ENCODE measurements around the gene SEC11A.
A peak's percentile ranks its signal among the peaks of the same experiment; 100 is the strongest.

SEC11A gene

DNA sequence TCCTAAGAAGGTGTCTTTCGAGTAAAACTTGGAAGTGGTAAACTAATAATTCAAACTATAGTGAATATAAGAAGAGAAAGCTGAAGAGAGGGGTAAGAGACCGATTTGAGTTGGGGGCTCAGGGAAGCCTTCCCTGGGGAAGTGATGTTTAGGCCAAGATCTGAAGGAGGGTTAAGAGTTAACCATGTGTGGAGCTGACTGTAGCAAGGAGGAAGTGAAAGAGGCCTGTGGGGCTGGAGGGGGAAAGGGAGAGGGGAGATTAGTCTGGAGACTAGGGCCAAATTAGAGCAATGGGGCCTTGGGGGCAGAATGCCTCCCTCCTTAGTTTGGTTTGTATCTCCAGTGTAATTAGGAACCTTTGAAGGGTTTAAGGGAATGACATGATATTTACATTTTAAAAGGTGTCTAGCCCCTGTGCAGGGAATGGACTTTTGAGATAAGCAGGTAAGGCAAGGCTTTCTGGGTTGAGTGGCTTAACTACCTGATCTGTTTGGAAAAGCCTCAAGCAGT, 34.7 kb upstream of the SEC11A start:
- Histone ChIP-seq H3K4me1 (ENCODE audit: control extremely low read depth in 1 of 4, control insufficient read depth in 4 of 4, insufficient read depth in 4 of 4, low read length in 3 of 4) (peaks cover 20 to 48% (median 34%) of the 10 kb centered on the region in 4 experiments), H3K27me3 (replicated peaks in 2 of 5; ENCODE audit: control insufficient read depth in 4 of 5, insufficient read depth in 5 of 5, low read length in 4 of 5) (no peaks in the 10 kb centered on the region), H3K4me3 (ENCODE audit: control insufficient read depth in 1 of 7, extremely low read depth in 1 of 7, insufficient read depth in 4 of 7, low read depth in 2 of 7, low read length in 6 of 7) (peak overlapping the region in 6 of 7 experiments; percentile 13 to 91 (median 51)), H3K27ac (ENCODE audit: insufficient read depth in 1 of 2, low read depth in 1 of 2, low read length in 2 of 2, poor library complexity in 1 of 2, severe bottlenecking in 2 of 2) (peak overlapping the region; percentile 40 to 79), H3K36me3 (ENCODE audit: control insufficient read depth in 4 of 4, insufficient read depth in 4 of 4, low read length in 3 of 4) (peaks cover 0 to 11% (median 1%) of the 10 kb centered on the region in 4 experiments), H3K9me3 (ENCODE audit: control extremely low read depth in 1 of 5, control insufficient read depth in 4 of 5, insufficient read depth in 2 of 5, low read depth in 1 of 5, low read length in 4 of 5) (no peaks in the 10 kb centered on the region)
- 25% methylated on average over 2 of the region's 2 CpGs for WGBS (ENCODE audit: insufficient coverage)
- ChIA-PET CTCF (interaction anchor here (1.0 to 1.3 kb wide), 2 partner anchors 15 to 33 kb away, joined by 3 read pairs; no protein-coding TSS in a partner anchor), POLR2A (interaction anchor here (0.5 kb wide), 1 partner anchor 1336 kb away, joined by 5 read pairs; no protein-coding TSS in a partner anchor)
- peak; percentile 13 to 54 (median 41) for DNase-seq

- peaks cover 0 to 10% (median under 1%) of the 10 kb centered on the region in 4 experiments for H3K36me3 ChIP-seq (ENCODE audit: control insufficient read depth in 4 of 4, insufficient read depth in 4 of 4, low read length in 3 of 4)
- peaks cover 20 to 48% (median 34%) of the 10 kb centered on the region in 4 experiments for H3K4me1 ChIP-seq (ENCODE audit: control extremely low read depth in 1 of 4, control insufficient read depth in 4 of 4, insufficient read depth in 4 of 4, low read length in 3 of 4)
- WGBS (ENCODE audit: insufficient coverage) = 0% methylated on average over 13 of the region's 15 CpGs
- H3K27me3 ChIP-seq (replicated peaks in 2 of 5; ENCODE audit: control insufficient read depth in 4 of 5, insufficient read depth in 5 of 5, low read length in 4 of 5) = no peaks in the 10 kb centered on the region
- peak overlapping the region; percentile 64 to 88 for H3K27ac ChIP-seq (ENCODE audit: insufficient read depth in 1 of 2, low read depth in 1 of 2, low read length in 2 of 2, poor library complexity in 1 of 2, severe bottlenecking in 2 of 2)
- ChIA-PET CTCF (interaction anchor here (0.6 to 1.4 kb wide), 5 partner anchors 14 to 95 kb away, joined by 3 to 6 read pairs (median 3); partner anchors contain the start of genes SEC11A and WDR73), POLR2A (interaction anchor here (2.5 to 2.8 kb wide), 2 partner anchors 14 to 33 kb away, joined by 13 to 14 read pairs; partner anchors contain the start of gene SEC11A)
- H3K9me3 ChIP-seq (ENCODE audit: control extremely low read depth in 1 of 5, control insufficient read depth in 4 of 5, insufficient read depth in 2 of 5, low read depth in 1 of 5, low read length in 4 of 5) = no peaks in the 10 kb centered on the region
- H3K4me3 ChIP-seq (ENCODE audit: control insufficient read depth in 1 of 7, extremely low read depth in 1 of 7, insufficient read depth in 4 of 7, low read depth in 2 of 7, low read length in 6 of 7) = peak overlapping the region; percentile 59 to 95 (median 87)
- peak; percentile 61 to 89 (median 85) for DNase-seq
Measured at GRCh38 chr15:84749111-84749991, 33.4 kb upstream of the SEC11A start.

- WGBS (ENCODE audit: insufficient coverage) = under 1% methylated on average over 62 of the region's 127 CpGs
- ChIA-PET POLR2A (interaction anchor here (2.5 to 2.8 kb wide), 2 partner anchors 13 to 32 kb away, joined by 13 to 14 read pairs; partner anchors contain the start of gene SEC11A), CTCF (interaction anchor here (1.0 to 4.8 kb wide), 5 partner anchors 13 to 94 kb away, joined by 3 to 23 read pairs (median 5); partner anchors contain the start of genes SEC11A and WDR73)
- H3K27me3 ChIP-seq (replicated peaks in 2 of 5; ENCODE audit: control insufficient read depth in 4 of 5, insufficient read depth in 5 of 5, low read length in 4 of 5) = no peaks in the 10 kb centered on the region
- H3K4me1 ChIP-seq (ENCODE audit: control extremely low read depth in 1 of 4, control insufficient read depth in 4 of 4, insufficient read depth in 4 of 4, low read length in 3 of 4) = peaks cover 20 to 48% (median 34%) of the 10 kb centered on the region in 4 experiments
- H3K36me3 ChIP-seq (ENCODE audit: control insufficient read depth in 4 of 4, insufficient read depth in 4 of 4, low read length in 3 of 4) = peaks cover 0 to 5% (median 0%) of the 10 kb centered on the region in 4 experiments
- H3K9me3 ChIP-seq (ENCODE audit: control extremely low read depth in 1 of 5, control insufficient read depth in 4 of 5, insufficient read depth in 2 of 5, low read depth in 1 of 5, low read length in 4 of 5) = no peaks in the 10 kb centered on the region
- peak within 1 kb of the TSS; percentile 59 to 95 (median 87) for H3K4me3 ChIP-seq (ENCODE audit: control insufficient read depth in 1 of 7, extremely low read depth in 1 of 7, insufficient read depth in 4 of 7, low read depth in 2 of 7, low read length in 6 of 7)
- H3K27ac ChIP-seq (ENCODE audit: insufficient read depth in 1 of 2, low read depth in 1 of 2, low read length in 2 of 2, poor library complexity in 1 of 2, severe bottlenecking in 2 of 2) = peak within 1 kb of the TSS; percentile 77 to 93
- DNase-seq = peak; percentile 75 to 91 (median 87)
Measured at GRCh38 chr15:84748274-84749110, 32.6 kb upstream of the SEC11A start, which contains the start of gene ZNF592. Gene ZNF592 (plus strand): TSS chr15:84748592. CDS start chr15:84782676, 34,084 bp downstream.

DNA sequence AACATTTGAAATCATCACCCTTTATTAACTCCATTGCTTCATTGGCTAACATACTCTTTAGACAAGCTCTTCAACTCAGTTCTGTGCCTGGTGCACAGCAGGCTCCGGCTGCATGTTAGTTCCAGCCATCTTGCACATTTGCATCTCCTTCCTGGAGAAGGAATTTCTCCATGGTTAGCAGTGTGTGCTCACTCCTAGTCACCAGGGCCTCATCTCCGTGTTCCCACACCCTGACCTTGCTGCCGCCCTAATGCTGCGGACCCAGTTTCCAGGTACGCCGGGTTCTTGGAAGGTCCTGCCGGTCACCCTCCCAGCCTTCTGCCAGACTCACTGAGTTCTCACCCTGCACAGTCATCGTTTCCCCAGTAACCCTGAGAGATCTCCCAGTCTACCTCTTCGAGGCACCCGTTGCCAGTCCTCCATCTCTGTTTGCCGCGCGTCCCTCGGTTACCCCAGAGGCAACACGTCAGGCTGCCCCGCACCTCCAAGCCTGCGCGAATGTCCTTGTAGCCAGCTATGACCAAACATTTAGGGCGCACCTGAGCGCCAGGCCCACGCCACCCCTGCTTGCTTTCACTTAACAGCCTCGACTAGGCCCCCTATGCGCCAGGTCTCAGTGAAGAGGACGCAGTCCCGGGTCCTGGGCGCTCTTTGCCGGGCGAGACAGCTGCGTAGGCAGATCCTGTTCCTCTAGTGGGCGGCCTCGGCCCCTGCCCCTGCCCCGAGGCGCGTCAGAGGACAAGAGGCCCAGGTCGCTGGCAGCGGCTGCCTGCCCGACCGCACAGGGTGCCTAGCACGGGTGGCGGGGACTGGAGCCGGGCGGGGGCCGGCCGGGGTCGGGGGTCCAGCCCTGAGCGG, 31.7 kb upstream of the SEC11A start:
- Histone ChIP-seq H3K4me1 (ENCODE audit: control extremely low read depth in 1 of 4, control insufficient read depth in 4 of 4, insufficient read depth in 4 of 4, low read length in 3 of 4) (peaks cover 20 to 48% (median 34%) of the 10 kb centered on the region in 4 experiments), H3K27me3 (replicated peaks in 2 of 5; ENCODE audit: control insufficient read depth in 4 of 5, insufficient read depth in 5 of 5, low read length in 4 of 5) (no peaks in the 10 kb centered on the region), H3K4me3 (ENCODE audit: control insufficient read depth in 1 of 7, extremely low read depth in 1 of 7, insufficient read depth in 4 of 7, low read depth in 2 of 7, low read length in 6 of 7) (peak overlapping the region; percentile 59 to 93 (median 80)), H3K36me3 (ENCODE audit: control insufficient read depth in 4 of 4, insufficient read depth in 4 of 4, low read length in 3 of 4) (peaks cover 0 to 2% (median 0%) of the 10 kb centered on the region in 4 experiments), H3K27ac (ENCODE audit: insufficient read depth in 1 of 2, low read depth in 1 of 2, low read length in 2 of 2, poor library complexity in 1 of 2, severe bottlenecking in 2 of 2) (peak overlapping the region; percentile 77 to 93), H3K9me3 (ENCODE audit: control extremely low read depth in 1 of 5, control insufficient read depth in 4 of 5, insufficient read depth in 2 of 5, low read depth in 1 of 5, low read length in 4 of 5) (no peaks in the 10 kb centered on the region)
- ChIA-PET CTCF (interaction anchor here (2.1 to 4.8 kb wide), 2 partner anchors 12 to 32 kb away, joined by 5 to 23 read pairs; partner anchors contain the start of gene SEC11A), POLR2A (interaction anchor here (0.5 to 2.8 kb wide), 5 partner anchors 12 to 84 kb away, joined by 3 to 14 read pairs (median 3); partner anchors contain the start of gene SEC11A)
- 1% methylated on average over 33 of the region's 46 CpGs for WGBS (ENCODE audit: insufficient coverage)
- peak; percentile 75 to 90 (median 85) for DNase-seq

DNA sequence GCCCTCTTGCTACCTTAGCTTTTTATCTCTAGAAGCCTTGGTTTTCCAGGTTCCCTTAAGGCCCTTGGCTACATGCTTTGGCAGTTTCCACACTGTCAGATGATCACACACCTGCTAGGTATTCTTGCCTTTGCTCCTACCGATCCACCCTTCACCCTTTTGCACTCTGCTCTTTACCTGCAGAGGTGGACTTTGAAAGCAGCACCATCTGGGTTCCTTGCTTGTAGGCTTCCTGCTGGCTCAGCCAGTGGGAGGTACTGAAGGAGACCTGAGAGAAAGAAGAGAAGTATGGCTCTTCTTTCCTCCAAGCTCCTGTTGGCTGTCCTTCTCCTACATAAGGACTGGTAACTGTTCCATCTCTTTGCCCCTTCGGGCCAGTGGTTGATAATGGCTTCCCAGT, 25.2 kb upstream of the SEC11A start:
- H3K4me1 ChIP-seq (ENCODE audit: control extremely low read depth in 1 of 4, control insufficient read depth in 4 of 4, insufficient read depth in 4 of 4, low read length in 3 of 4) = peaks cover 0 to 3% (median 0%) of the 10 kb centered on the region in 4 experiments
- H3K27me3 ChIP-seq (replicated peaks in 2 of 5; ENCODE audit: control insufficient read depth in 4 of 5, insufficient read depth in 5 of 5, low read length in 4 of 5) = no peaks in the 10 kb centered on the region
- H3K27ac ChIP-seq (ENCODE audit: insufficient read depth in 1 of 2, low read depth in 1 of 2, low read length in 2 of 2, poor library complexity in 1 of 2, severe bottlenecking in 2 of 2) = no peak overlapping the region
- CTCF ChIA-PET = no interaction called here
- no peaks in the 10 kb centered on the region for H3K36me3 ChIP-seq (ENCODE audit: control insufficient read depth in 4 of 4, insufficient read depth in 4 of 4, low read length in 3 of 4)
- no peak overlapping the region for H3K4me3 ChIP-seq (ENCODE audit: control insufficient read depth in 1 of 7, extremely low read depth in 1 of 7, insufficient read depth in 4 of 7, low read depth in 2 of 7, low read length in 6 of 7)
- DNase-seq = no peak
- WGBS (ENCODE audit: insufficient coverage) = 100% methylated on average over 1 of the region's 2 CpGs
- no peaks in the 10 kb centered on the region for H3K9me3 ChIP-seq (ENCODE audit: control extremely low read depth in 1 of 5, control insufficient read depth in 4 of 5, insufficient read depth in 2 of 5, low read depth in 1 of 5, low read length in 4 of 5)
- POLR2A ChIA-PET = no interaction called here

GRCh38 chr15:84740691-84741090, 24.8 kb upstream of the SEC11A start:
- Histone ChIP-seq H3K27ac (ENCODE audit: insufficient read depth in 1 of 2, low read depth in 1 of 2, low read length in 2 of 2, poor library complexity in 1 of 2, severe bottlenecking in 2 of 2) (no peak overlapping the region), H3K4me3 (ENCODE audit: control insufficient read depth in 1 of 7, extremely low read depth in 1 of 7, insufficient read depth in 4 of 7, low read depth in 2 of 7, low read length in 6 of 7) (no peak overlapping the region), H3K27me3 (replicated peaks in 2 of 5; ENCODE audit: control insufficient read depth in 4 of 5, insufficient read depth in 5 of 5, low read length in 4 of 5) (no peaks in the 10 kb centered on the region), H3K36me3 (ENCODE audit: control insufficient read depth in 4 of 4, insufficient read depth in 4 of 4, low read length in 3 of 4) (no peaks in the 10 kb centered on the region), H3K4me1 (ENCODE audit: control extremely low read depth in 1 of 4, control insufficient read depth in 4 of 4, insufficient read depth in 4 of 4, low read length in 3 of 4) (peaks cover 0 to 5% (median under 1%) of the 10 kb centered on the region in 4 experiments), H3K9me3 (ENCODE audit: control extremely low read depth in 1 of 5, control insufficient read depth in 4 of 5, insufficient read depth in 2 of 5, low read depth in 1 of 5, low read length in 4 of 5) (no peaks in the 10 kb centered on the region)
- no peak for DNase-seq
- POLR2A ChIA-PET = no interaction called here
- 100% methylated on average over 4 of the region's 4 CpGs for WGBS (ENCODE audit: insufficient coverage)
- CTCF ChIA-PET = no interaction called here

Measured in common myeloid progenitor, CD34-positive (primary cell).